Endothelial cell of umbilical vein (primary cell): ENCODE measurements around the gene KRR1. TPM values are rescaled to one million over a fixed set of nuclear protein-coding genes. Genes with fewer than 3 reads are reported as not detected.

ENCODE experiments used
- BruUV-seq: library from RNA; stranded (reverse); fragments of 400-500 nt; replicated peaks from 2 replicates; lab custom pipeline; 2021; lab: Mats Ljungman, UMichigan
- CTCF ChIA-PET: fragments of 300-600, 350-600 bp; sonication (Branson Sonifier 250); formaldehyde crosslinking; loops from one replicate; lab custom pipeline; 2021; ENCODE audit warnings: antibody characterized with exemption, inconsistent platforms; lab: Charles Lee
- POLR2A ChIA-PET: fragments of 300-600, 350-600 bp; sonication (Branson Sonifier 250); formaldehyde crosslinking; loops from one replicate; lab custom pipeline; 2021; ENCODE audit warnings: antibody characterized with exemption, inconsistent platforms; lab: Charles Lee
- DNase-seq: peaks from one replicate; pipeline ENCODE4 v3.0.0-alpha.2; 2011; ENCODE audit warnings: low read depth, low spot score
- FAIRE-seq: peaks from 2 replicates; lab custom pipeline; 2011; peaks lifted over from hg19 to GRCh38; lab: Jason Lieb, UNC
- H2AFZ ChIP-seq: 2 replicates; pipeline ENCODE4 v1.6.0; 2012; ENCODE audit warnings: low read depth, low read length, control low read depth, inconsistent platforms
- H3K27ac ChIP-seq: 2 replicates; pipeline ENCODE4 v1.5.1; 2011; ENCODE audit warnings: low read depth, mild to moderate bottlenecking, control low read depth, low read length, moderate library complexity; ENCODE audit not compliant: insufficient read depth
- H3K27me3 ChIP-seq, 2 experiments: 2 replicates each; pipeline versions ENCODE4 v1.6.0 to v1.6.1; 2011; ENCODE audit warnings: low read length in 2 of 2, mixed read lengths in 1 of 2; ENCODE audit not compliant: control insufficient read depth in 2 of 2, insufficient read depth in 2 of 2
- H3K36me3 ChIP-seq, 2 experiments: 2 replicates in 1 of 2; 3 replicates in 1 of 2; pipeline ENCODE4 v1.5.1; 2011; ENCODE audit warnings: low read length in 2 of 2, mild to moderate bottlenecking in 1 of 2, moderate library complexity in 1 of 2; ENCODE audit not compliant: control insufficient read depth in 2 of 2, insufficient read depth in 2 of 2; ENCODE audit errors: extremely low read depth in 1 of 2
- H3K4me1 ChIP-seq: 3 replicates; pipeline ENCODE4 v1.5.1; 2011; ENCODE audit warnings: mild to moderate bottlenecking, low read length; ENCODE audit not compliant: control insufficient read depth, insufficient read depth; ENCODE audit errors: extremely low read depth
- H3K4me2 ChIP-seq: 2 replicates; pipeline ENCODE4 v1.6.1; 2011; ENCODE audit warnings: low read length, control low read depth, mixed read lengths; ENCODE audit not compliant: insufficient read depth
- H3K4me3 ChIP-seq, 3 experiments: fragments of 200-600 bp in 1 of 3; sonication (generic), shearing (Covaris generic) in 1 of 3; replicated peaks in 1 of 3; 2 replicates each; pipeline ENCODE4 v1.5.1; 2011 to 2016; ENCODE audit warnings: control low read depth in 3 of 3, low read length in 3 of 3, mild to moderate bottlenecking in 2 of 3, inconsistent platforms in 1 of 3, low read depth in 1 of 3, moderate library complexity in 1 of 3; ENCODE audit not compliant: insufficient read depth in 1 of 3
- H3K79me2 ChIP-seq: 2 replicates; pipeline ENCODE4 v1.6.0; 2012; ENCODE audit warnings: low read length, inconsistent platforms; ENCODE audit not compliant: control insufficient read depth, insufficient read depth
- H3K9ac ChIP-seq: replicated peaks from 2 replicates; pipeline ENCODE3; 2011; ENCODE audit warnings: low read length, control low read depth; ENCODE audit not compliant: insufficient read depth; ENCODE audit errors: extremely low read depth
- H3K9me1 ChIP-seq: replicated peaks from 3 replicates; pipeline ENCODE4 v1.6.0; 2011; ENCODE audit warnings: mild to moderate bottlenecking, low read length; ENCODE audit not compliant: control insufficient read depth, insufficient read depth; ENCODE audit errors: extremely low read depth
- H3K9me3 ChIP-seq: replicated peaks from 2 replicates; pipeline ENCODE4 v1.5.1; 2012; ENCODE audit warnings: low read length, inconsistent platforms; ENCODE audit not compliant: control insufficient read depth, insufficient read depth
- H4K20me1 ChIP-seq: replicated peaks from 2 replicates; pipeline ENCODE3; 2011; ENCODE audit warnings: mild to moderate bottlenecking, low read length; ENCODE audit not compliant: control insufficient read depth, insufficient read depth; ENCODE audit errors: extremely low read depth
- EZH2 ChIP-seq: IDR thresholded peaks from 2 replicates; pipeline ENCODE4 v1.6.1; 2012; ENCODE audit warnings: borderline replicate concordance, low read depth, mild to moderate bottlenecking, moderate library complexity, low read length, inconsistent platforms; ENCODE audit not compliant: severe bottlenecking
- FOS ChIP-seq: IDR thresholded peaks from 2 replicates; pipeline ENCODE4 v1.6.1; 2011; ENCODE audit warnings: mild to moderate bottlenecking, low read length, moderate library complexity, borderline replicate concordance; ENCODE audit not compliant: insufficient read depth
- GATA2 ChIP-seq: IDR thresholded peaks from 2 replicates; pipeline ENCODE4 v1.7.0; 2011; ENCODE audit warnings: low read depth, mild to moderate bottlenecking, moderate library complexity, mixed read lengths, low read length; ENCODE audit not compliant: insufficient read length, insufficient read depth
- JUN ChIP-seq: IDR thresholded peaks from 2 replicates; pipeline ENCODE4 v1.6.1; 2011; ENCODE audit warnings: borderline replicate concordance, low read depth; ENCODE audit not compliant: insufficient read length, insufficient read depth
- MYC ChIP-seq: IDR thresholded peaks from one replicate; pipeline ENCODE4 v1.6.1; 2011; ENCODE audit warnings: mild to moderate bottlenecking, low read depth, low read length
- POLR2A ChIP-seq: IDR thresholded peaks from 2 replicates; pipeline ENCODE4 v1.6.1; 2012; ENCODE audit warnings: low read depth, mild to moderate bottlenecking, control low read depth, low read length
- POLR2AphosphoS5 ChIP-seq: IDR thresholded peaks from 2 replicates; pipeline ENCODE4 v1.6.1; 2012; ENCODE audit warnings: low read depth, mild to moderate bottlenecking, control low read depth, low read length, moderate library complexity; ENCODE audit not compliant: insufficient read depth
- dilution Hi-C: fragments of 300-500 bp; cut with MboI; formaldehyde crosslinking; loops from one replicate; pipeline ENCODE4 v1.15.0; 2019; ENCODE audit warnings: low sequenced_read_pairs; ENCODE audit not compliant: extremely low pct_ligation_motif_present
- intact Hi-C: fragments of 100-400 bp; cut with micrococcal nuclease; formaldehyde crosslinking; loops from one replicate; pipeline ENCODE4 v1.10.0; 2022
- polyA plus RNA-seq, 4 experiments: library from polyadenylated mRNA; depleted of rRNA in 3 of 4; stranded (reverse) in 3 of 4; unstranded in 1 of 4; fragments of >200 nt; gene quantifications; 2 replicates each; pipeline versions ENCODE4 v1.2.1 to v1.2.3, GENCODE V29; 2011 to 2012; ENCODE audit warnings: missing spikeins in 1 of 4
- total RNA-seq: library from RNA; stranded (reverse); gene quantifications from 2 replicates; pipeline ENCODE4 v1.2.3, GENCODE V29; 2021
- TF ChIP-seq, protein P1 (sequence below), 2 donors: IDR thresholded peaks; 1 replicate in 1 of 2; 2 replicates in 1 of 2; pipeline ENCODE4 v1.5.1; 2011; ENCODE audit warnings: low read length in 2 of 2, mild to moderate bottlenecking in 2 of 2, moderate library complexity in 2 of 2, control low read depth in 1 of 2, inconsistent platforms in 1 of 2, low read depth in 1 of 2; ENCODE audit not compliant: insufficient read depth in 1 of 2; ENCODE audit errors: extremely low read depth in 1 of 2
- TF ChIP-seq, protein P2 (sequence below): IDR thresholded peaks from 2 replicates; pipeline ENCODE4 v1.6.1; 2011; ENCODE audit not compliant: insufficient read depth, insufficient read length

Gene KRR1
- total and polyA plus RNA-seq, 2 donors (not counting 3 experiments of a cell fraction or from before 2014, with no cell fraction given), result 5.9 to 49.3 TPM

DNA sequence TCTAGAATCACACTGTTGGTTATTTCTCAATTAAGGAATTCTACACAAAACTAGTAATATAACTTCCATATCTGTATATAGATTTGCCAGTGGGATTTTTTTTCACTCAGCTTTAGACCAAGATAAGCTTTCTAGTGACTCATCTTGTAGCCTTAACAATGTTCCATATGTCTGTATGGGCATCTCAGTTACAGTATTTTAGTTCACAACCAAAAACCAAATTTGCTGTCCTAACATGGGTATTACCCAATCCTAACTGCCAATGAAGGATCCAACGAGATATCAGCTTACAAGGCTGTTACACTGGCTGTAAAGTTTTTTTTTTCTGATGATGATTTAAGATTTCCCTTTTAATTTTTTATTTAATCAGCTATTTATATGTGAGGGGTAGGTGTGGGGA, 31.5 kb upstream of the KRR1 start:
- TF ChIP-seq FOS, result peak; percentile 44
- TF ChIP-seq, protein P1, sequence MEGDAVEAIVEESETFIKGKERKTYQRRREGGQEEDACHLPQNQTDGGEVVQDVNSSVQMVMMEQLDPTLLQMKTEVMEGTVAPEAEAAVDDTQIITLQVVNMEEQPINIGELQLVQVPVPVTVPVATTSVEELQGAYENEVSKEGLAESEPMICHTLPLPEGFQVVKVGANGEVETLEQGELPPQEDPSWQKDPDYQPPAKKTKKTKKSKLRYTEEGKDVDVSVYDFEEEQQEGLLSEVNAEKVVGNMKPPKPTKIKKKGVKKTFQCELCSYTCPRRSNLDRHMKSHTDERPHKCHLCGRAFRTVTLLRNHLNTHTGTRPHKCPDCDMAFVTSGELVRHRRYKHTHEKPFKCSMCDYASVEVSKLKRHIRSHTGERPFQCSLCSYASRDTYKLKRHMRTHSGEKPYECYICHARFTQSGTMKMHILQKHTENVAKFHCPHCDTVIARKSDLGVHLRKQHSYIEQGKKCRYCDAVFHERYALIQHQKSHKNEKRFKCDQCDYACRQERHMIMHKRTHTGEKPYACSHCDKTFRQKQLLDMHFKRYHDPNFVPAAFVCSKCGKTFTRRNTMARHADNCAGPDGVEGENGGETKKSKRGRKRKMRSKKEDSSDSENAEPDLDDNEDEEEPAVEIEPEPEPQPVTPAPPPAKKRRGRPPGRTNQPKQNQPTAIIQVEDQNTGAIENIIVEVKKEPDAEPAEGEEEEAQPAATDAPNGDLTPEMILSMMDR (IDR thresholded peaks at IDR 0.05; ENCODE audit: extremely low read depth in 1 of 2, insufficient read depth in 1 of 2, low read depth in 1 of 2, low read length in 2 of 2), result no peak
- Histone ChIP-seq H3K4me3 (no peak overlapping the region), H3K9me1 (no peaks in the 10 kb centered on the region), H2AFZ (no peak overlapping the region), H3K36me3 (no peaks in the 10 kb centered on the region), H3K27ac (no peak overlapping the region), H3K9me3 (no peaks in the 10 kb centered on the region), H3K4me2 (no peak overlapping the region), H3K79me2 (no peaks in the 10 kb centered on the region), H4K20me1 (no peaks in the 10 kb centered on the region), H3K27me3 (no peaks in the 10 kb centered on the region), H3K9ac (no peak overlapping the region), H3K4me1 (peaks cover 9% of the 10 kb centered on the region)
- ChIA-PET POLR2A (no interaction called here), CTCF (interaction anchor here (1.2 to 2.4 kb wide), 6 partner anchors 12 to 494 kb away, joined by 3 to 7 read pairs (median 5); no protein-coding TSS in a partner anchor)
- intact Hi-C loops (no loop called here), dilution Hi-C loops (no loop called here)
- no peak for DNase-seq
- FAIRE-seq, result no peak
- no TSS peak for BruUV-seq

DNA sequence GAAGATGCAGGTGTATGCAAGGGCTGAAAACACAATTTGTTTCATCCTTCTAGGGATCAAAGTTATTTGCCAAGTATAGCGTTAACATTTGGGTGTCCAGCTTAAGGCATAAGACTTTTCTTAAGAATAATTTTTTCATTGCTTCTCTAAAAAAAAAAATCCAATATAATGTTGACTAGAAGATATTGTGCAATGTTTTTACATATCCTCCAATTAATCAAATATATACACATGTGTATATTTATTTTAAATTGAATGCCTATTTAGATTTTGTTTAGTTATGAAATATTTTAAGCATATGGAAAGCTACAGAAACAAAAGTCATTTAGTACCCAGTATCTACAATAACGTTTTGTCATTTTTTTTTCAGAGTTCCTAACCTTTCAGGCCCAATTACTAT, 28.5 kb upstream of the KRR1 start:
- Histone ChIP-seq H3K9ac (no peak overlapping the region), H3K27ac (no peak overlapping the region), H4K20me1 (no peaks in the 10 kb centered on the region), H3K79me2 (no peaks in the 10 kb centered on the region), H2AFZ (no peak overlapping the region), H3K27me3 (no peaks in the 10 kb centered on the region), H3K9me1 (no peaks in the 10 kb centered on the region), H3K4me1 (peaks cover 9% of the 10 kb centered on the region), H3K4me3 (no peak overlapping the region), H3K4me2 (no peak overlapping the region), H3K9me3 (no peaks in the 10 kb centered on the region), H3K36me3 (no peaks in the 10 kb centered on the region)
- no peak for FAIRE-seq
- dilution Hi-C loops, result no loop called here
- BruUV-seq, result no TSS peak
- CTCF ChIA-PET, result no interaction called here
- TF ChIP-seq JUN, result no peak
- no peak for TF ChIP-seq MYC
- no peak for TF ChIP-seq EZH2
- TF ChIP-seq POLR2A, result no peak
- TF ChIP-seq FOS, result no peak
- TF ChIP-seq, protein P2, sequence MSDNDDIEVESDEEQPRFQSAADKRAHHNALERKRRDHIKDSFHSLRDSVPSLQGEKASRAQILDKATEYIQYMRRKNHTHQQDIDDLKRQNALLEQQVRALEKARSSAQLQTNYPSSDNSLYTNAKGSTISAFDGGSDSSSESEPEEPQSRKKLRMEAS, result no peak
- no peak for TF ChIP-seq GATA2
- TF ChIP-seq, protein P1 (IDR thresholded peaks at IDR 0.05; ENCODE audit: extremely low read depth in 1 of 2, insufficient read depth in 1 of 2, low read depth in 1 of 2, low read length in 2 of 2), result no peak
- no peak for TF ChIP-seq POLR2AphosphoS5
- DNase-seq, result no peak
- POLR2A ChIA-PET, result no interaction called here
- intact Hi-C loops, result no loop called here
